ENCODE results near the gene MSX1.

MSX1 gene

DNA sequence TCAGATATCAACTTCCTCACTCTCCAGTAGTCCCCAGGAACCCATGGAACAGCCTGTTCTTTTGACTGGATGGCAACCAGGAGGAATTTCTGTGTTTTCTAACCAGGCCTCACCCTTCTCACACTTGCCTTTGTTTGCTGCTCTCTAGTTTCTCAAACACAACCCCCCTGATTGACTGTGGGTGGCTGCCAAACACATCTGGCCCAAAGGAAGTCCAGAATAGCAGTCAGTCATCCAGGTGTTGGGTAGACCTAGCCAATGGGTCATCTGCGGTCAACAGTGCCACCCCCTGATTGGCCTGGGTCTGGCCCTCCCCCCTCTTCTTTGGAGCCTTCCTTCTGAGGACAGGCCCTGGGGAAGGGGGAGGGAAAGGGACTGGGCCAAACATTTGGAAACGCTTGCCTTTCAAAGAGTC is 53.7 kb downstream of the MSX1 start:
- no peak for DNase-seq (ENCODE audit: low spot score)

Measured in GM03348 (cell line).